Astrocyte (in vitro differentiated cells and primary cell): ENCODE data around the gene COL6A1. TPM values are rescaled to one million over a fixed set of nuclear protein-coding genes. Genes with fewer than 3 reads are reported as not detected.
"Not testable (repeated sequence)": the region's sequence is repeated elsewhere in the genome, so short reads cannot be mapped to it uniquely, and the experiment has no call there.

Experiments
- DNase-seq: peaks from one replicate; pipeline ENCODE4 v3.0.0-alpha.2; 2010; ENCODE audit warnings: low read depth
- FAIRE-seq: peaks from 2 replicates; lab custom pipeline; 2011; peaks lifted over from hg19 to GRCh38; lab: Jason Lieb, UNC
- H2AFZ ChIP-seq: 2 replicates; pipeline ENCODE4 v1.6.0; 2012; ENCODE audit warnings: low read depth, low read length, inconsistent platforms
- H3K27ac ChIP-seq: 2 replicates; pipeline ENCODE4 v1.5.1; 2011; ENCODE audit warnings: low read depth, low read length, inconsistent platforms
- H3K27me3 ChIP-seq: 2 replicates; pipeline ENCODE4 v1.6.0; 2011; ENCODE audit warnings: low read length, inconsistent platforms; ENCODE audit not compliant: insufficient read depth
- H3K36me3 ChIP-seq: 2 replicates; pipeline ENCODE4 v1.5.1; 2011; ENCODE audit warnings: low read length, inconsistent platforms; ENCODE audit not compliant: insufficient read depth
- H3K4me1 ChIP-seq: 2 replicates; pipeline ENCODE4 v1.5.1; 2011; ENCODE audit warnings: low read length, inconsistent platforms; ENCODE audit not compliant: insufficient read depth
- H3K4me2 ChIP-seq: 2 replicates; pipeline ENCODE4 v1.6.0; 2012; ENCODE audit warnings: low read length, inconsistent platforms
- H3K4me3 ChIP-seq: 2 replicates; pipeline ENCODE4 v1.5.1; 2011; ENCODE audit warnings: low read depth, mild to moderate bottlenecking, low read length, inconsistent platforms; ENCODE audit not compliant: insufficient read depth
- H3K79me2 ChIP-seq: 2 replicates; pipeline ENCODE4 v1.6.0; 2012; ENCODE audit warnings: mild to moderate bottlenecking, low read length, inconsistent platforms; ENCODE audit not compliant: insufficient read depth
- H3K9ac ChIP-seq: 2 replicates; pipeline ENCODE4 v1.6.0; 2012; ENCODE audit warnings: mild to moderate bottlenecking, low read length, inconsistent platforms
- H3K9me3 ChIP-seq: 2 replicates; pipeline ENCODE4 v1.5.1; 2012; ENCODE audit warnings: low read depth, mild to moderate bottlenecking, low read length, inconsistent platforms; ENCODE audit not compliant: insufficient read depth
- H4K20me1 ChIP-seq: 2 replicates; pipeline ENCODE4 v1.6.0; 2012; ENCODE audit warnings: low read length, inconsistent platforms; ENCODE audit not compliant: insufficient read depth
- H3K27ac Mint-ChIP-seq: one replicate; pipeline ENCODE4 v1.8.0; 2021; ENCODE audit warnings: mild to moderate bottlenecking, mixed read lengths; ENCODE audit not compliant: unreplicated experiment
- H3K27me3 Mint-ChIP-seq: one replicate; pipeline ENCODE4 v1.8.0; 2021; ENCODE audit warnings: low read depth, mixed read lengths; ENCODE audit not compliant: unreplicated experiment
- H3K36me3 Mint-ChIP-seq: one replicate; pipeline ENCODE4 v1.8.0; 2021; ENCODE audit warnings: low read depth, mixed read lengths; ENCODE audit not compliant: unreplicated experiment
- H3K4me1 Mint-ChIP-seq: one replicate; pipeline ENCODE4 v1.8.0; 2021; ENCODE audit warnings: low read depth, mixed read lengths; ENCODE audit not compliant: unreplicated experiment
- H3K4me3 Mint-ChIP-seq: one replicate; pipeline ENCODE4 v1.8.0; 2021; ENCODE audit warnings: mild to moderate bottlenecking, moderate library complexity, mixed read lengths; ENCODE audit not compliant: unreplicated experiment
- H3K9me3 Mint-ChIP-seq: one replicate; pipeline ENCODE4 v1.8.0; 2021; ENCODE audit warnings: mild to moderate bottlenecking, mixed read lengths; ENCODE audit not compliant: unreplicated experiment
- CTCF ChIP-seq: IDR thresholded peaks from 2 replicates; pipeline ENCODE4 v1.5.1; 2011; ENCODE audit warnings: low read depth, mild to moderate bottlenecking, inconsistent platforms, low read length, moderate library complexity; ENCODE audit not compliant: insufficient read depth
- EZH2 ChIP-seq: IDR thresholded peaks from 2 replicates; pipeline ENCODE4 v1.6.1; 2012; ENCODE audit warnings: mild to moderate bottlenecking, low read length, inconsistent platforms; ENCODE audit not compliant: insufficient read depth
- total RNA-seq: library from RNA; stranded (reverse); gene quantifications from 2 replicates; pipeline ENCODE4 v1.2.1, GENCODE V29; 2021

The COL6A1 gene
- total RNA-seq, 1 donor from 2014 or later: 131 TPM

DNA sequence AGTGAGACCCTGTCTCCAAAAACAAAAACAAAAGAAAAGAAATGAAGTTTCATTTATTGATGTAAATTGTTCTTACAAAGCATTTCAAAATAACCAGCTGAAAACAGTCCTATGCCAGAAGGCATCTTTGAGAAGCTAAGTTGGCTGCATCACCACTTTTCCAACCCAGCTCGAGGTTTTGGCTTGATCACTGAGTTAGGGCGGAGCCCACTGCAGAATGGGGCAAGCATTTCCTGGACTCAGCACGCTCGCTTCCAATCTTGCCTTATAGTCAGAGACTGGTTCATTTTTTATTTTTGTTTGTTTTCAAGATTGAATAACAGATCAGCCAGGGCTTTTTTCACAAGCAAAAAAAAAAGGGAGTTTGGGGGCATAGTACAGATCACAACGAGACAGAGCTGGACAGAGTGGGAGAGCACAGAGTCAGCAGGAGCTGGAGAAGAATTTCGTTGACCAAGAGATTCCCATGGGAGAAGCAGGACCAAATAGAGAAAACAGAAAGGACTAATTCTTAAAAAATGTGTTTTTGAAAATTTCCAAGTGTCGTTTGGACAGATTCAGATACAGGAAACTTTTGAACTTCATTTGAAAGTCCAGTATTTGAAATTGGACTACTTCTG is 23.5 kb upstream of the COL6A1 start:
- Mint-ChIP-seq H3K4me3 (no peak overlapping the region), H3K36me3 (peaks cover 2% of the 10 kb centered on the region), H3K4me1 (no peaks in the 10 kb centered on the region), H3K27me3 (peaks cover 29% of the 10 kb centered on the region), H3K9me3 (peaks cover 26% of the 10 kb centered on the region), H3K27ac (no peak overlapping the region)
- Histone ChIP-seq H3K9me3 (peaks cover 14% of the 10 kb centered on the region), H3K4me1 (no peaks in the 10 kb centered on the region), H3K36me3 (no peaks in the 10 kb centered on the region), H3K79me2 (no peaks in the 10 kb centered on the region), H3K4me2 (peak overlapping the region; percentile 12), H3K9ac (no peak overlapping the region), H4K20me1 (no peaks in the 10 kb centered on the region), H2AFZ (no peak overlapping the region), H3K4me3 (no peak overlapping the region), H3K27ac (no peak overlapping the region), H3K27me3 (peaks cover 5% of the 10 kb centered on the region)
- TF ChIP-seq EZH2 (no peak), CTCF (no peak)
- FAIRE-seq (peak; percentile 87), DNase-seq (no peak)

- H3K4me3 Mint-ChIP-seq: no peak overlapping the region
- H3K4me1 Mint-ChIP-seq: no peaks in the 10 kb centered on the region
- FAIRE-seq: no peak
- H3K27me3 Mint-ChIP-seq: peaks cover 35% of the 10 kb centered on the region
- H3K9me3 Mint-ChIP-seq: peaks cover 26% of the 10 kb centered on the region
- Histone ChIP-seq H4K20me1 (no peaks in the 10 kb centered on the region), H3K9me3 (peaks cover 14% of the 10 kb centered on the region), H3K27me3 (peaks cover under 1% of the 10 kb centered on the region), H2AFZ (no peak overlapping the region), H3K4me1 (no peaks in the 10 kb centered on the region), H3K36me3 (no peaks in the 10 kb centered on the region), H3K9ac (no peak overlapping the region), H3K4me3 (no peak overlapping the region), H3K27ac (no peak overlapping the region), H3K79me2 (no peaks in the 10 kb centered on the region), H3K4me2 (no peak overlapping the region)
- no peak for DNase-seq
- TF ChIP-seq EZH2: no peak
- TF ChIP-seq CTCF: no peak
- peaks cover 2% of the 10 kb centered on the region for H3K36me3 Mint-ChIP-seq
- H3K27ac Mint-ChIP-seq: no peak overlapping the region
Observed at GRCh38 chr21:45959182-45959581, 22.4 kb upstream of the COL6A1 start.

GRCh38 chr21:45959779-45960390 is 21.7 kb upstream of the COL6A1 start:
- Histone ChIP-seq H3K27me3 (no peaks in the 10 kb centered on the region), H3K9ac (no peak overlapping the region), H3K27ac (no peak overlapping the region), H3K9me3 (peaks cover 14% of the 10 kb centered on the region), H3K4me2 (no peak overlapping the region), H3K4me3 (no peak overlapping the region), H4K20me1 (no peaks in the 10 kb centered on the region), H2AFZ (no peak overlapping the region), H3K4me1 (no peaks in the 10 kb centered on the region), H3K36me3 (no peaks in the 10 kb centered on the region), H3K79me2 (no peaks in the 10 kb centered on the region)
- no peak overlapping the region for H3K4me3 Mint-ChIP-seq
- H3K9me3 Mint-ChIP-seq: peaks cover 29% of the 10 kb centered on the region
- H3K27ac Mint-ChIP-seq: no peak overlapping the region
- H3K36me3 Mint-ChIP-seq: peaks cover 2% of the 10 kb centered on the region
- no peaks in the 10 kb centered on the region for H3K4me1 Mint-ChIP-seq
- DNase-seq: no peak
- FAIRE-seq: no peak
- H3K27me3 Mint-ChIP-seq: peaks cover 38% of the 10 kb centered on the region
- no peak for TF ChIP-seq EZH2
- TF ChIP-seq CTCF: no peak

DNA sequence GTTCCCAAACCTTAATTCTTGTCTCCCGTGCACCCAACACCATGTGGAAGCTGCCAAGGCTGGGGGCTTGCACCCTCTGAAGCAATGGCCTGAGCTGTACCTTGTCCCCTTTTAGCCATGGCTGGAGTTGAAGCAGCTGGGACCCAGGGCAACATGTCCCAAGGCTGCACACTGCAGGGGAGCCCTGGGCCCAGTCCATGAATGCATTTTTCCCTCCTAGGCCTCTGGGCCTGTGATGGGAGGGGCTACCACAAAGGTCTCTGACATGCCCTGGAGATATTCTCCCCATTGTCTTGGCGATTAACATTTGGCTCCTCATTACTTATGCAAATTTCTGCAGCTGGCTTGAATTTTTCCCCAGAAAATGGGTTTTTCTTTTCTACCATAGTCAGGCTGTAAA is 20.2 kb upstream of the COL6A1 start:
- H3K27ac ChIP-seq, FAIRE-seq, H3K4me3 ChIP-seq, H3K36me3 ChIP-seq, H2AFZ ChIP-seq, H3K4me3 Mint-ChIP-seq, H3K27ac Mint-ChIP-seq, H3K36me3 Mint-ChIP-seq, H3K9ac ChIP-seq, H3K4me1 Mint-ChIP-seq, H3K27me3 ChIP-seq, DNase-seq, H3K4me1 ChIP-seq, H3K4me2 ChIP-seq, H3K79me2 ChIP-seq, H4K20me1 ChIP-seq: not testable (repeated sequence)
- Mint-ChIP-seq H3K9me3 (peaks cover 27% of the 10 kb centered on the region), H3K27me3 (peaks cover 38% of the 10 kb centered on the region)
- H3K9me3 ChIP-seq: peaks cover 14% of the 10 kb centered on the region
